ENCODE results near the gene YBX2.

DNA sequence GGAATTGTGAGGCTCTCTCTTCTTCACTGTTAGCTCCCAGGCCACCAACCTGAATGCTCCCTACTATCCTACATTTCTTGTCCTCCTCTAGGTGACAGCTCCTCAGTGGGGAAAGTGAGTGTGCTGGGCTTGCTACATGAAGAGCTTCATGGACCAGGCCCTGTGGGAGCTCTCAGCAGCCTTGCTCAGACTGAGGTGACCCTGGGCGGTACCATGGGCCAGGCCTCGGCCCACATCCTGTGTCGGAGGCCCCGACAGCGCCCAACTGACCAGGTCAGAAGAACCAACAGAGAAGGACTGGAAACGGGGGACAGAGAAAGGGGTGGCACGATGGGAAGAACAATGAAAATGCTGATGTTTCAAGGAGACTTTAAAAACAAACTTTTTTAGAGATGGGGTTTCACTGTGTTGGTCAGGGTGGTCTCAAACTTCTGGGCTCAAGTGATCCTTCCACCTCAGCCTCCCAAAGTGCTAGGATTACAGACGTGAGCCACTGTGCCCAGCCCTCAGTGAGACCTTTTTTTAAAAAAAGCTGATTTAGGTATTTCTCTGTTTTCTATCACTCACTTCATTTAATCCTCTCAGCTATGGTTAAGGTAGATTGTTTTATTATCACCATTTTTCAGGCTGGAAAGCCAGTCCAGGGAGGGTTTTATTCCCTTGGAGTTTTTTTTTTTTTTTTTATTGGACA is 37.5 kb downstream of the YBX2 start:
- no peak for TF ChIP-seq CTCF (IDR thresholded peaks at IDR 0.05)
- no peak for TF ChIP-seq POLR2A (IDR thresholded peaks at IDR 0.05)
- TF ChIP-seq POLR2AphosphoS5 (IDR thresholded peaks at IDR 0.05), result no peak
